Transverse colon (tissue), 4 donors: ENCODE data around the gene SUPT7L.

Experiments used
- POLR2AphosphoS5 ChIP-seq, 3 donors: sonication (generic); formaldehyde crosslinking; IDR thresholded peaks; one replicate each; pipeline ENCODE4 v1.6.1; 2016; ENCODE audit warnings: antibody characterized with exemption in 3 of 3
- TF ChIP-seq, protein P1 (sequence below), 5 experiments: fragments of 200-600 bp in 3 of 5; fragments of 450-650 bp in 2 of 5; sonication (generic) in 3 of 5; IDR thresholded peaks; 1 replicate in 2 of 5; 2 replicates in 3 of 5; pipeline ENCODE4 v1.5.1; 2016 to 2017; ENCODE audit warnings: antibody characterized with exemption in 5 of 5, inconsistent platforms in 3 of 5, mild to moderate bottlenecking in 2 of 5, moderate library complexity in 1 of 5

DNA sequence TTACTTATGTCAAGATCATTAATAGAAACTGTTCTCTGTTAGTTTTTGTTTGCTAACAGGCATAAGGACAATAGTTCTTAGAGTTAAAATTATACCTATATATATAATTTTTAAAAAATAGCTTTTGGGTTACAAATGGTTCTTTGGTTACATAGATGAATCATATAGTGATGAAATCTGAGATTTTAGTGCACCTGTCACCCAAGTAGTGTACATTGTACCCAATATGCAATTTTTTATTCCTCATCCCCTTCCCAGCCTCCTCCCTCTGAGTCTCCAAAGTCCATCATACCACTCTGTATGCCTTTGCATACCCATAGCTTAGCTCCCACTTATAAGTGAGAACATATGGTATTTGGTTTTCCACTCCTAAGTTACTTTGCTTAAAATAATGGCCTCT, 26.6 kb upstream of the SUPT7L start:
- TF ChIP-seq, protein P1, sequence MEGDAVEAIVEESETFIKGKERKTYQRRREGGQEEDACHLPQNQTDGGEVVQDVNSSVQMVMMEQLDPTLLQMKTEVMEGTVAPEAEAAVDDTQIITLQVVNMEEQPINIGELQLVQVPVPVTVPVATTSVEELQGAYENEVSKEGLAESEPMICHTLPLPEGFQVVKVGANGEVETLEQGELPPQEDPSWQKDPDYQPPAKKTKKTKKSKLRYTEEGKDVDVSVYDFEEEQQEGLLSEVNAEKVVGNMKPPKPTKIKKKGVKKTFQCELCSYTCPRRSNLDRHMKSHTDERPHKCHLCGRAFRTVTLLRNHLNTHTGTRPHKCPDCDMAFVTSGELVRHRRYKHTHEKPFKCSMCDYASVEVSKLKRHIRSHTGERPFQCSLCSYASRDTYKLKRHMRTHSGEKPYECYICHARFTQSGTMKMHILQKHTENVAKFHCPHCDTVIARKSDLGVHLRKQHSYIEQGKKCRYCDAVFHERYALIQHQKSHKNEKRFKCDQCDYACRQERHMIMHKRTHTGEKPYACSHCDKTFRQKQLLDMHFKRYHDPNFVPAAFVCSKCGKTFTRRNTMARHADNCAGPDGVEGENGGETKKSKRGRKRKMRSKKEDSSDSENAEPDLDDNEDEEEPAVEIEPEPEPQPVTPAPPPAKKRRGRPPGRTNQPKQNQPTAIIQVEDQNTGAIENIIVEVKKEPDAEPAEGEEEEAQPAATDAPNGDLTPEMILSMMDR (IDR thresholded peaks at IDR 0.05) = no peak
- TF ChIP-seq POLR2AphosphoS5 (IDR thresholded peaks at IDR 0.05) = no peak
